Endothelial cell (in vitro differentiated cells): ENCODE data around the gene SETDB2. TPM values are rescaled to one million over a fixed set of nuclear protein-coding genes. Genes with fewer than 3 reads are reported as not detected.

ENCODE experiments used
- DNase-seq: peaks from one replicate; pipeline ENCODE4 v3.0.0; 2021; ENCODE audit warnings: low spot score
- H3K27ac Mint-ChIP-seq: one replicate; pipeline ENCODE4 v1.8.0; 2021; ENCODE audit warnings: mixed read lengths, inconsistent platforms; ENCODE audit not compliant: unreplicated experiment
- H3K27me3 Mint-ChIP-seq: one replicate; pipeline ENCODE4 v1.8.0; 2021; ENCODE audit warnings: mild to moderate bottlenecking, moderate library complexity, mixed read lengths, inconsistent platforms; ENCODE audit not compliant: unreplicated experiment
- H3K36me3 Mint-ChIP-seq: one replicate; pipeline ENCODE4 v1.8.0; 2021; ENCODE audit warnings: mild to moderate bottlenecking, low read depth, mixed read lengths, inconsistent platforms; ENCODE audit not compliant: unreplicated experiment
- H3K4me1 Mint-ChIP-seq: one replicate; pipeline ENCODE4 v1.8.0; 2021; ENCODE audit warnings: mild to moderate bottlenecking, mixed read lengths, inconsistent platforms; ENCODE audit not compliant: unreplicated experiment
- H3K4me3 Mint-ChIP-seq: one replicate; pipeline ENCODE4 v1.8.0; 2021; ENCODE audit warnings: mild to moderate bottlenecking, mixed read lengths, inconsistent platforms; ENCODE audit not compliant: unreplicated experiment
- H3K9me3 Mint-ChIP-seq: one replicate; pipeline ENCODE4 v1.8.0; 2021; ENCODE audit warnings: mixed read lengths, inconsistent platforms; ENCODE audit not compliant: unreplicated experiment
- long read RNA-seq: library from polyadenylated mRNA; unstranded; transcript quantifications from one replicate; pipeline ENCODE4 v2.0.0, GENCODE V29; 2020; ENCODE audit not compliant: unreplicated experiment
- total RNA-seq: library from RNA; stranded (reverse); fragmentation: NEBNext Ultra II Directional; extraction: Animal tissue kit (Norgen Biotek cat#: 25700); gene quantifications from one replicate; pipeline ENCODE4 v1.2.1, GENCODE V29; 2021; ENCODE audit not compliant: unreplicated experiment
- TF ChIP-seq, protein P1 (sequence below): fragments of 200-600 bp; sonication (generic); IDR thresholded peaks from one replicate; pipeline ENCODE4 v1.5.0; 2021; ENCODE audit warnings: antibody characterized with exemption; ENCODE audit not compliant: unreplicated experiment

SETDB2 gene, protein sequence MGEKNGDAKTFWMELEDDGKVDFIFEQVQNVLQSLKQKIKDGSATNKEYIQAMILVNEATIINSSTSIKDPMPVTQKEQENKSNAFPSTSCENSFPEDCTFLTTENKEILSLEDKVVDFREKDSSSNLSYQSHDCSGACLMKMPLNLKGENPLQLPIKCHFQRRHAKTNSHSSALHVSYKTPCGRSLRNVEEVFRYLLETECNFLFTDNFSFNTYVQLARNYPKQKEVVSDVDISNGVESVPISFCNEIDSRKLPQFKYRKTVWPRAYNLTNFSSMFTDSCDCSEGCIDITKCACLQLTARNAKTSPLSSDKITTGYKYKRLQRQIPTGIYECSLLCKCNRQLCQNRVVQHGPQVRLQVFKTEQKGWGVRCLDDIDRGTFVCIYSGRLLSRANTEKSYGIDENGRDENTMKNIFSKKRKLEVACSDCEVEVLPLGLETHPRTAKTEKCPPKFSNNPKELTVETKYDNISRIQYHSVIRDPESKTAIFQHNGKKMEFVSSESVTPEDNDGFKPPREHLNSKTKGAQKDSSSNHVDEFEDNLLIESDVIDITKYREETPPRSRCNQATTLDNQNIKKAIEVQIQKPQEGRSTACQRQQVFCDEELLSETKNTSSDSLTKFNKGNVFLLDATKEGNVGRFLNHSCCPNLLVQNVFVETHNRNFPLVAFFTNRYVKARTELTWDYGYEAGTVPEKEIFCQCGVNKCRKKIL
- total RNA-seq: 8.9 TPM
- long read RNA-seq, partial matches to known transcripts: 1 of 4 reads
- long read RNA-seq, other reads (novel, unspliced or antisense): 3 of 4 reads

DNA sequence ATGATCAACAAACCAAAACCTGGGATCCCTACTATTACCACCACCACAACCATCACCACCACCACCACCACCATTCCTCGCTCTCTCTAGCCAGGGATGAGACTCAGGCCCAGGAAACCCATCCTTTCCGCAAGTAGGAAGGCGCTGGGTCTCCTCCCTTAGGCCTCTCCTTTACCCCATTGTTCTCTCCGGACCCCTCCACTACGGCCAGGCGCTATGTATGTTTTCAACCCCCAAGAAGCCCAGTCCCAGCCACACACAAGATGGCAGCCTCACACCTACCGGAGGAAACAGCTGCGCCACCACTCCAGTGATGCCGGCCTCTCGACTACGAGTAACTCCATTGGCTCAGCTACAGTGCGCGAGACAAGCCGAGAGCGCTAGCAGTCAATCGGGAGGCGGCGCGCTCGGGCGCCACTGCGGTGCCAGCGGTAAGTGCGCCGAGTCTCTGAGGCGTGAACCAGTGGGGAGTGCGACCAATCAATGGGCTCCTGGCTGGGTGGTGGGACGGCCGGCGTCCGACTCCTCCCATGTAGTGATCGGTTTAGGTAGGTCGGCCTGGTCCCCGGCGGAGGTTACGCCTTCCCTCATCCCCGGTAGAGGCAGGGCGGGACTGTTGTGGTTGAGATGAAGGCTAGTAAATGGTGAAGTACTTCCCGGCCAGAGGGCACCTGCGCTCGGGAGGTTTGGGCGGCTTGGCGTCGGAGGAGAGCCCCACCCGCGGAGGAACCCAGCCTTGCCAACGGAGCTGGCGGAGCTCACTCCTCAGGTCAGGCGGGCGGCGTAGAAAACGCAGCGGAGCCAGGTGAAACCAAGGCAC, at the start of gene SETDB2, which contains the start of gene CAB39L:
Gene SETDB2 (plus strand): TSS at position 571 of the 820 bp plus-strand sequence. CDS start 7,620 bp downstream, outside the sequence.
Gene CAB39L (minus strand): TSS at position 361 of the 820 bp plus-strand sequence. CDS start 61,154 bp downstream, outside the sequence.
- Mint-ChIP-seq H3K4me3 (peak within 1 kb of the TSS; percentile 97), H3K4me1 (peaks cover 12% of the 10 kb centered on the region), H3K27ac (peak within 1 kb of the TSS; percentile 98), H3K27me3 (peaks cover 4% of the 10 kb centered on the region), H3K36me3 (no peaks in the 10 kb centered on the region), H3K9me3 (no peaks in the 10 kb centered on the region)
- peak; percentile 97 for DNase-seq
- TF ChIP-seq, protein P1, sequence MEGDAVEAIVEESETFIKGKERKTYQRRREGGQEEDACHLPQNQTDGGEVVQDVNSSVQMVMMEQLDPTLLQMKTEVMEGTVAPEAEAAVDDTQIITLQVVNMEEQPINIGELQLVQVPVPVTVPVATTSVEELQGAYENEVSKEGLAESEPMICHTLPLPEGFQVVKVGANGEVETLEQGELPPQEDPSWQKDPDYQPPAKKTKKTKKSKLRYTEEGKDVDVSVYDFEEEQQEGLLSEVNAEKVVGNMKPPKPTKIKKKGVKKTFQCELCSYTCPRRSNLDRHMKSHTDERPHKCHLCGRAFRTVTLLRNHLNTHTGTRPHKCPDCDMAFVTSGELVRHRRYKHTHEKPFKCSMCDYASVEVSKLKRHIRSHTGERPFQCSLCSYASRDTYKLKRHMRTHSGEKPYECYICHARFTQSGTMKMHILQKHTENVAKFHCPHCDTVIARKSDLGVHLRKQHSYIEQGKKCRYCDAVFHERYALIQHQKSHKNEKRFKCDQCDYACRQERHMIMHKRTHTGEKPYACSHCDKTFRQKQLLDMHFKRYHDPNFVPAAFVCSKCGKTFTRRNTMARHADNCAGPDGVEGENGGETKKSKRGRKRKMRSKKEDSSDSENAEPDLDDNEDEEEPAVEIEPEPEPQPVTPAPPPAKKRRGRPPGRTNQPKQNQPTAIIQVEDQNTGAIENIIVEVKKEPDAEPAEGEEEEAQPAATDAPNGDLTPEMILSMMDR: no peak

DNA sequence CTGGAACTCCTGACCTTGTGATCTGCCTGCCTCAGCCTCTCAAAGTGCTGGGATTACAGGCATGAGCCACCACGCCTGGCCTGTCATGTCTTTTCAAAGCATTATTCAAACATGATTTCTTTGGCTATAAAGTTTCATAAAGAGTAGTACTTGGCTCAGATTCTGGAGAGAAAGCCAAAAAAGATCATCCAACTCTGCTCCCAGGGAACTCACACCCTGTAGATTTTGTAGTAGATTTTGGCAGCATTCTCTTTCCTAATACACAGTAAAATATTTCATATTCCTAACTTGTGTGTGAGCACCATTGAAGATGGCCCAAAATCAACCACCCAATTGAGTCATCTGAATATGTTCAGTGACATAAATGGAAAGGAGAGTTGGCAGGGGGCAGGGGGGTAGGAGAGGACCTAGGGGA, 48.6 kb upstream of the SETDB2 start:
- no peaks in the 10 kb centered on the region for H3K9me3 Mint-ChIP-seq
- H3K27me3 Mint-ChIP-seq: peaks cover 2% of the 10 kb centered on the region
- no peak overlapping the region for H3K27ac Mint-ChIP-seq
- no peaks in the 10 kb centered on the region for H3K36me3 Mint-ChIP-seq
- no peak overlapping the region for H3K4me3 Mint-ChIP-seq
- DNase-seq: no peak
- H3K4me1 Mint-ChIP-seq: no peaks in the 10 kb centered on the region
- TF ChIP-seq, protein P1: no peak

DNA sequence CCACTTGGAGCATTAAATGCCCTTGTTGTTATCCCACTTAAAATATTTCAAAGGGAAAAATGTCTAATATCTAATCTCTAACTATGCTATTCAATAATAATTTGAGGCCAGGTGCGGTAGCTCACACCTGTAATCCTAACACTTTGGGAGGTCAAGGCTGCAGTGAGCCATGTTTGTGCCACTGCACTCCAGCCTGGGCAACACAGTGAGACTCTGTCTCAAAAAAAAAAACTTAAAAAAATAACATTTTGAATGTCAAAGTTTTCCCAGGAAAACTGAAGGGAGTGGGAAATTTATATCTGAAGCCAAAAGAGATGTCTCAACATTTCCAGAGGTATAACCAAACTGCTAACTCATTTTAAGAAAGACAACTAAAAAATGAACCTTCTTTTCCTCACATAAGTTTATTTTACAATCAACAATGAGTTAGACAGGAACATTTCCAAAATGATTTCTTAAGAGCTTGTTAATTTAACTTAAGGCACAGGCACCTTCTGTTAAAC, 48.1 kb upstream of the SETDB2 start:
- Mint-ChIP-seq H3K27me3 (peaks cover 2% of the 10 kb centered on the region), H3K9me3 (no peaks in the 10 kb centered on the region), H3K27ac (no peak overlapping the region), H3K36me3 (no peaks in the 10 kb centered on the region), H3K4me1 (no peaks in the 10 kb centered on the region), H3K4me3 (no peak overlapping the region)
- TF ChIP-seq, protein P1: no peak
- DNase-seq: no peak

DNA sequence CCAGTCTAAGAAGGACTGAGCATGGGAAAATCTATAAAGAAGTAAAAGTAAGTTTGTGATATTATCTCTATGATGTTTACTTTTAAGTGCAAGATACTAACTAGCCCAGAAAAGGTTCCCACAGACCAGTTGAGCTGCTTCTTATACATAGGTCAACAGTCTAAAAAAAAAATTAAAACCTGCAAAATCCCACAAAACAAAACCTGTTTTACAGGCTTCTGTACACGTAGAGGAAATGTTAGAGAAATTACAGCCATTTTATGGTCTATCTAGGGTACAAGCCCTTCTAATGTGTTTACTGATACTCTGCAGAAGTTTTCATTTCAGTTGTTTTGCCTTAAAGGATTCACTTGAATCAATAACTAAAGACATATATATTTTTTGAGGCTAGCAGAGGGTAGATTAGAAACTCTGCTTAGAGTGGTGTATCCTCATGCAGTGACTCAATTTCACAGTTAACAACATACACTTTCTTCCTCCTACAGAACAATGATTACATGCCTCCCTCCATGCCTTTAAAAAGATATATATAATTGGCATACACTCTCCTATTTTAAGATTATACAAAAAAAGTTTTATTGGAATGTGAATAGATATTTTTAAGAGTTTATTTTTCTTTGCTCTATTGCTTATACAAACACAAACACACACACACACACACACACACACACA, 44.1 kb upstream of the SETDB2 start:
- TF ChIP-seq, protein P1: no peak
- DNase-seq: no peak
- Mint-ChIP-seq H3K9me3 (no peaks in the 10 kb centered on the region), H3K27me3 (peaks cover 2% of the 10 kb centered on the region), H3K4me3 (no peak overlapping the region), H3K36me3 (peaks cover 4% of the 10 kb centered on the region), H3K27ac (no peak overlapping the region), H3K4me1 (no peaks in the 10 kb centered on the region)
